ENCODE measurements around the gene TRAPPC10. TPM values are rescaled to one million over a fixed set of nuclear protein-coding genes. Genes with fewer than 3 reads are reported as not detected.
A peak's percentile ranks its signal among the peaks of the same experiment; 100 is the strongest.

Gene TRAPPC10
- polyA plus RNA-seq, 1 experiment = 26.0 TPM

- CTCF ChIA-PET = interaction anchor here (1.2 kb wide), 1 partner anchor 19 kb away, joined by 3 read pairs; no protein-coding TSS in a partner anchor
- DNase-seq (ENCODE audit: low read depth, low spot score) = no peak
- H3K27ac ChIP-seq (ENCODE audit: low read depth, low read length) = no peak overlapping the region
- H3K27me3 ChIP-seq (ENCODE audit: control insufficient read depth, insufficient read depth, low read length) = no peaks in the 10 kb centered on the region
- TF ChIP-seq, protein P1, sequence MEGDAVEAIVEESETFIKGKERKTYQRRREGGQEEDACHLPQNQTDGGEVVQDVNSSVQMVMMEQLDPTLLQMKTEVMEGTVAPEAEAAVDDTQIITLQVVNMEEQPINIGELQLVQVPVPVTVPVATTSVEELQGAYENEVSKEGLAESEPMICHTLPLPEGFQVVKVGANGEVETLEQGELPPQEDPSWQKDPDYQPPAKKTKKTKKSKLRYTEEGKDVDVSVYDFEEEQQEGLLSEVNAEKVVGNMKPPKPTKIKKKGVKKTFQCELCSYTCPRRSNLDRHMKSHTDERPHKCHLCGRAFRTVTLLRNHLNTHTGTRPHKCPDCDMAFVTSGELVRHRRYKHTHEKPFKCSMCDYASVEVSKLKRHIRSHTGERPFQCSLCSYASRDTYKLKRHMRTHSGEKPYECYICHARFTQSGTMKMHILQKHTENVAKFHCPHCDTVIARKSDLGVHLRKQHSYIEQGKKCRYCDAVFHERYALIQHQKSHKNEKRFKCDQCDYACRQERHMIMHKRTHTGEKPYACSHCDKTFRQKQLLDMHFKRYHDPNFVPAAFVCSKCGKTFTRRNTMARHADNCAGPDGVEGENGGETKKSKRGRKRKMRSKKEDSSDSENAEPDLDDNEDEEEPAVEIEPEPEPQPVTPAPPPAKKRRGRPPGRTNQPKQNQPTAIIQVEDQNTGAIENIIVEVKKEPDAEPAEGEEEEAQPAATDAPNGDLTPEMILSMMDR (IDR thresholded peaks at IDR 0.05; ENCODE audit: low read depth, low read length) = no peak
- peaks cover 7% of the 10 kb centered on the region for H3K9me3 ChIP-seq (ENCODE audit: control insufficient read depth, insufficient read depth, low read length)
- POLR2A ChIA-PET = no interaction called here
- H3K4me3 ChIP-seq (ENCODE audit: low read depth, low read length) = no peak overlapping the region
Observed at GRCh38 chr21:43994085-43994484, 18.0 kb upstream of the TRAPPC10 start.

- no peak overlapping the region for H3K27ac ChIP-seq (ENCODE audit: low read depth, low read length)
- TF ChIP-seq, protein P1 (IDR thresholded peaks at IDR 0.05; ENCODE audit: low read depth, low read length) = no peak
- ChIA-PET CTCF (interaction anchor here (1.2 kb wide), 1 partner anchor 19 kb away, joined by 3 read pairs; no protein-coding TSS in a partner anchor), POLR2A (no interaction called here)
- H3K4me3 ChIP-seq (ENCODE audit: low read depth, low read length) = no peak overlapping the region
- no peaks in the 10 kb centered on the region for H3K27me3 ChIP-seq (ENCODE audit: control insufficient read depth, insufficient read depth, low read length)
- no peak for DNase-seq (ENCODE audit: low read depth, low spot score)
- peaks cover 7% of the 10 kb centered on the region for H3K9me3 ChIP-seq (ENCODE audit: control insufficient read depth, insufficient read depth, low read length)
Observed at GRCh38 chr21:43994646-43995045, 17.5 kb upstream of the TRAPPC10 start.

- Histone ChIP-seq H3K27ac (ENCODE audit: low read depth, low read length) (no peak overlapping the region), H3K4me3 (ENCODE audit: low read depth, low read length) (no peak overlapping the region), H3K9me3 (ENCODE audit: control insufficient read depth, insufficient read depth, low read length) (peaks cover 7% of the 10 kb centered on the region), H3K27me3 (ENCODE audit: control insufficient read depth, insufficient read depth, low read length) (no peaks in the 10 kb centered on the region)
- DNase-seq (ENCODE audit: low read depth, low spot score) = no peak
- ChIA-PET POLR2A (no interaction called here), CTCF (no interaction called here)
- TF ChIP-seq, protein P1 (IDR thresholded peaks at IDR 0.05; ENCODE audit: low read depth, low read length) = no peak
Observed at GRCh38 chr21:43995521-43996105, 16.5 kb upstream of the TRAPPC10 start.

DNA sequence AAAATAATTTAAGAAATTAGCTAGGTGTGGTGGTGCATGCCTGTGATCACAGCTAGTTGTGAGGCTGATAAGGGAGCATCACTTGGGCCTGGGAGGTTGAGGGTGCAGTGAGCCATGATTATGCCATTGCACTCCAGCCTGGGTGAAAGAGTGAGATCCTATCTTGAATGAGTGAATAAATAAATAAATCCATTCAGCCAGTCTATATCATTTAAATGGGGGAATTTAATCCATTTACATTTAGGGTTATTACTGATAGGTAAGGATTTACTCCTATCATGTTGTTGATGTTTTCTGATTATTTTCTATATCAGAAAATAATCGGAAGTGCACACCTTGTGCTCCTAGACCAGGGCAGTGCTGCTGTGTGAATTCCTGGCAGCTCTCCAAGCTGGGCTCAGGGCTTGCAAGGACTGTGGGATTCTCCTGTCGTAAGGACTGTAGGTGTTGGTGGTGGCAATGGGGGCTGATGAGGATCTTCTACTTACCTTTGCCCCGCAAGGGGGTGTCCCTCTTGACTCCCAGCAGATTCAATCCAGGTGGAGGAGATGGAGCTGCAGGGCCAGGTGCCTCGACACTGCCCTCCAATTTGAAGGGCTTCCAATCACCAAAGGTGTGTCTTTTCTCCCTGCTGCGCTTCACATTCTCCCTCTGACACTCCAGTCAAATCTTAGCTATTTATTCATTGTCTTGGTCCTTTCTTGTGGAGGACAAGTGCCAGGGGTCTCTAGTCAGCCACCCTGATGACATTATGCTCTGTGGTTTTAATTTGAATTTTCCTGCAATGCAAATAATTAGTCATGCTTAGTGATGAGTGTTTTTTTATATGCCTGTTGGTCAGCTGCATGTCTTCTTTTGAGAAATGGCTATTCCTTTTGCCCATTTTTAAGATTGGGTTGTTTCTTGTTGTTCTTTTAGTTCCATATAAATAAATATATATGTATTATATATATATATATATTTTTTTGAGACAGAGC lies 14.1 kb upstream of the TRAPPC10 start:
- Histone ChIP-seq H3K4me3 (ENCODE audit: low read depth, low read length) (no peak overlapping the region), H3K9me3 (ENCODE audit: control insufficient read depth, insufficient read depth, low read length) (peaks cover 7% of the 10 kb centered on the region), H3K27me3 (ENCODE audit: control insufficient read depth, insufficient read depth, low read length) (no peaks in the 10 kb centered on the region), H3K27ac (ENCODE audit: low read depth, low read length) (peak overlapping the region; percentile 21)
- POLR2A ChIA-PET = no interaction called here
- TF ChIP-seq, protein P1 (IDR thresholded peaks at IDR 0.05; ENCODE audit: low read depth, low read length) = no peak
- no peak for DNase-seq (ENCODE audit: low read depth, low spot score)
- CTCF ChIA-PET = interaction anchor here (0.6 kb wide), 1 partner anchor 22 kb away, joined by 4 read pairs; no protein-coding TSS in a partner anchor

DNA sequence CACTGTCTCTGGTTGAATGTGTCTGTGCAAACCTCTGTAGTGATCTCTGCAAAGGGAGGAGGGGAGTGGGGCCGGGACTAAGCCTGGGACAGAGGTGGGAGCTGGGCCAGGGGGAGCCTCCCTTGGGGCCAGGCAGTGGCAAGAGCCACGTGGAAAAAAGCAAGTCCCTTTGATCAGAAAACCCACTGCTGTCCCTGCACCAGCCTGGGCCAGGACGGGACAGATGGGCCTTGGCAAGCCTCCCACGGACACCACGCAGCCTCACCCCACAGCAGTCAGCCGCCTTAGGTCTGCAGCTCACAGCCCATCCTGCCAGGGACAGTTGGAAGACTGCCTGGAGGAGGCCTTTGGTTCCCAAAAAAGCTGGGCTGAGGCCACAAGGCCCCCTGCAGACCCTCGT lies 11.7 kb upstream of the TRAPPC10 start:
- Histone ChIP-seq H3K4me3 (ENCODE audit: low read depth, low read length) (no peak overlapping the region), H3K27ac (ENCODE audit: low read depth, low read length) (no peak overlapping the region), H3K9me3 (ENCODE audit: control insufficient read depth, insufficient read depth, low read length) (peaks cover 7% of the 10 kb centered on the region), H3K27me3 (ENCODE audit: control insufficient read depth, insufficient read depth, low read length) (no peaks in the 10 kb centered on the region)
- POLR2A ChIA-PET = no interaction called here
- DNase-seq (ENCODE audit: low read depth, low spot score) = no peak
- TF ChIP-seq, protein P1 (IDR thresholded peaks at IDR 0.05; ENCODE audit: low read depth, low read length) = no peak
- CTCF ChIA-PET = no interaction called here

Measured in AG04450 (cell line).